ENCODE data around the gene VPS33A.

- no peak for TF ChIP-seq CTCF (IDR thresholded peaks at IDR 0.05)
- no peak for TF ChIP-seq TCF7L2 (IDR thresholded peaks at IDR 0.05; ENCODE audit: low read depth, low read length)
Observed at GRCh38 chr12:122215771-122216170, 50.5 kb downstream of the VPS33A start.

All from Panc1 (cell line).